Stimulated activated CD4-positive, alpha-beta T cell treated with anti-CD3 and anti-CD28 coated beads, TNF-alpha, amount 100 ng/mL, for 4 hours (primary cell): Measurements from ENCODE around the gene ELANE.
"Not testable (repeated sequence)": the region's sequence is repeated elsewhere in the genome, so short reads cannot be mapped to it uniquely, and the experiment has no call there.

Experiments used
- DNase-seq, 3 experiments: peaks; one replicate each; pipeline ENCODE4 v3.0.0-alpha.2; 2020; ENCODE audit warnings: low read depth in 3 of 3

The ELANE gene

GRCh38 chr19:842802-843179 lies 9.3 kb upstream of the ELANE start:
- not testable (repeated sequence) for DNase-seq

DNA sequence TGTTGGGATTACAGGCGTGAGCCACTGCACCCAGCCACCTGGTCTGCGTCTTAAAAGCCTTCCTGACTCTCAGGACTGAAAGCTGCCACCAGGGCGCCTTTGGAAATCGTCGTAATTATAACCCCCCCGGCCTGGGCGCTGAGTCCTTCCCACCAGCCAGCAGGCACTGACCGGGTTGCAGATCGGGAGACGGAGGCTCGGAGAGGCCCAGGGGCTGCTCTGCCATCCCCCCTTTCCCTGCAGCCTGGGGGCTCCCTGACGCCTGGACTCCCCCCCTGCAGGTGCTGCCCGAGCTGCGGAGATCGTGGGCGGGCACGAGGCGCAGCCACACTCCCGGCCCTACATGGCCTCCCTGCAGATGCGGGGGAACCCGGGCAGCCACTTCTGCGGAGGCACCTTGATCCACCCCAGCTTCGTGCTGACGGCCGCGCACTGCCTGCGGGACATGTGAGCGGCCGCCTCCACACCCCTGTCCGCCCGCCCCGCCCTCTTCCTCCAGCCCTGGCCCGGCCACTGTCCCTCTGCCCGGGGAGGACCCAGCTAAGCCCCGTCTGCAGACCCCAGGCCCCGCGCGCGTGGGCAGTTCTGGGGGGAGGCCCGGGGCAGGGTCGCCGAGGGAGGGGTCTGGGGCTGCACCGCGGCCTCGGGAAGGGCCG lies 8.8 kb upstream of the ELANE start:
- DNase-seq: no peak

DNA sequence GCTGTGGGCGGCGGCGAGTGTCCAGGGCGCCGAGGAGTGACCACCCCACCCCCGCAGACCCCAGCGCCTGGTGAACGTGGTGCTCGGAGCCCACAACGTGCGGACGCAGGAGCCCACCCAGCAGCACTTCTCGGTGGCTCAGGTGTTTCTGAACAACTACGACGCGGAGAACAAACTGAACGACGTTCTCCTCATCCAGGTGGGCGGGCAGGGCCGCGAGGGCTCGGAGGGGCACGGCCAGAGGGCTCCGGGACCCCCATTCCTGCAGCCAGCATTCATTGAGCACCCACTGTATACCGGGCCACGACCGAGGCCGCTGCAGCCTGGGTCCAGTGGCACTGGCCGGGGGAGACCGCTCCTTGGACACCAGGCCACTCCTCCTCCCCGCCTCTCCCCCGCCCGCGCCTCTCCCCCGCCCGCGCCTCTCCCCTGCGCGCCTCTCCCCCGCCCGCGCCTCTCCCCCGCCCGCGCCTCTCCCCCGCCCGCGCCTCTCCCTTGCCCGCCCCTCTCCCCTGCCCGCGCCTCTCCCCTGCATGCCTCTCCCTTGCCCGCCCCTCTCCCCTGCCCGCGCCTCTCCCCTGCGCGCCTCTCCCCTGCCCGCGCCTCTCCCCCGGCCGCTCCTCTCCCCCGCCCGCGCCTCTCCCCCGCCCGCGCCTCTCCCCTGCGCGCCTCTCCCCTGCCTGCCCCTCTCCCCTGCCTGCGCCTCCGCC lies 8.1 kb upstream of the ELANE start:
- no peak for DNase-seq

DNA sequence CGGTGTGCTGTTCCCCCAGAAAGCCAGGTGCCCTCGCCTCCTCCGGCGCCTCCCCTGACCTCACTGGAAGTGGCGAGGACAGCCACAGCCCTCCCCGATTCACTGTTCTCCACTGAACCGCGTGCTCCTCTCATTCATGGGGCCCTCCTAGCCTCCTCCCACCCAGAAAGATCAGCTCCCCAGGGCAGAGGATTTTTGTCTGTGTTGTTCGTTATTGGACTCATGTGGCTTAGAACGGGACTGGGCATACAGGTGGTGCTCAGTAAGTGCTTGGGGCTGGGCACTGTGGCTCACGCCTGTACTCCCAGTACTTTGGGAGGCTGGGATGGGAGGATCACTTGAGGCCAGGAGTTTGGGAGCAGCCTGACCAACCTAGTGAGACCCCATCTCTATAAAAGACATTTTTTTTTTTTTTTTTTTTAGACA lies 7.5 kb upstream of the ELANE start:
- DNase-seq: no peak

DNA sequence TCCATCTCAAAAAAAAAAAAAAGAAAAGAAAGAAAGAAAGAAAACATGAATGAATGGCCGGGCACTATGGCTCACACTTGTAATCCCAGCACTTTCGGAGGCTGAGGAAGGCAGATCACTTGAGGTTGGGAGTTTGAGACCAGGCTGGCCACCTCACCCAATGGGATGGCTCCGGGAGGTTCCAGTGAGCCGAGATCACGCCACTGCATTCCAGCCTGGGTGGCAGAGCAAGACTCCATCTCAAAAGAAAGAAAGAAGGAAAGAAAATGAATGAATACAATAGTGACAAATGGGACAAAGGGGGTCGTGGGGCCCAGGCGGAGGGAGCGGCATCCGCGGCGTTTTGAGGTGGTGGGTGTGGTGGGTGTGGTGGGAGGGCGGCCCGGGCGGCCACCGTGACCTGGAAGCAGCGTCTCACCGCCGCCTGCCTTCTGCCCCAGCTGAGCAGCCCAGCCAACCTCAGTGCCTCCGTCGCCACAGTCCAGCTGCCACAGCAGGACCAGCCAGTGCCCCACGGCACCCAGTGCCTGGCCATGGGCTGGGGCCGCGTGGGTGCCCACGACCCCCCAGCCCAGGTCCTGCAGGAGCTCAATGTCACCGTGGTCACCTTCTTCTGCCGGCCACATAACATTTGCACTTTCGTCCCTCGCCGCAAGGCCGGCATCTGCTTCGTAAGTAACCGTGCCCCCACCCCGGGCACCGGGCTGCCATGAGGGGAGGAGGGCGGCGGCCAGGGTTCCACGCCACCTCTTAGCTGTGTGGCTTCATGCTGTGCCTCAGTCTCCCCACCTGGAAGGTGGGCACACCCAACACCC lies 6.2 kb upstream of the ELANE start:
- no peak for DNase-seq

DNA sequence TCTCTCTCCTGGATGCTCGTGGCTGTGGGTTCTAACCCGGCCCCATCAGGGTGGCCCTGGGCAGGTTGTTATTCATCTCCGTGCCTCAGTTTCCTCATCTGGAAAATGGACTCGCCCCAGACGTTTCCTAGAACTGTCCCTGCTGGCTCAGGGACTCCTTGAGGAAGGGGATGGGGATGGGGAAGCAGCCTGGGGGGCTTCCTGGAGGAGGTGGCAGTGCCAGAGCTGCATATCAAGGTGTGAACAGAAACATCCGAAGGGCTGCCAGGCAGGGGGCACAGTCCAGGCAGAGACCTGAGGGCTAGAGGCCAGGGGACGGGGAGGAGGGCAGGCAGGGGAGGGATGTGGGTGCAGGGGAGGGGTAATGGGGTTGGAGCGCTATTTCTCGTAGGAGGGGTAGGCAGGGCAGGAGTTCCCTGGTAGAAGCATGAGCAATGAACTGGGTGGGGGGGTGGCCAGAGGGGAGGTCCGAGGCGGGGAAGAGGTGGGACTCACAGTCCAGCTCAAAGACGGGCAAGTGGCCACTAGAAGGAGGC lies 3.6 kb upstream of the ELANE start:
- no peak for DNase-seq

DNA sequence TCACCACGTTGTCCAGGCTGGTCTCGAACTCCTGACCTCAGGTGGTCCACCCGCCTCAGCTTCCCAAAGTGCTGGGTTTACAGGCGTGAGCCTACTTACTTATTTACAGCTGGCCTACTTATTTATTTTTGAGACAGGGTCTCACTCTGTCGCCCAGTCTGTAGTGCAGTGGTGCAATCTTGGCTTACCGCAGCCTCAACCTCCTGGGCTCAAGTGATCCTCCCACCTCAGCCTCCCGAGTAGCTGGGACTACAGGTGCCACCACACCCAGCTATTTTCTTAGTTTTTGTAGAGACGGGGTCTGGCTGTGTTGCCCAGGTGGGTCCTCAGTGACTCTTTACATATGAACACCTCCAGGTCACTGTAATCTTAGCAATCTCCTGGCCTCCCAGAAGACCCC lies 2.9 kb upstream of the ELANE start:
- not testable (repeated sequence) for DNase-seq

GRCh38 chr19:850221-850978 lies 1.7 kb upstream of the ELANE start:
- DNase-seq: no peak

DNA sequence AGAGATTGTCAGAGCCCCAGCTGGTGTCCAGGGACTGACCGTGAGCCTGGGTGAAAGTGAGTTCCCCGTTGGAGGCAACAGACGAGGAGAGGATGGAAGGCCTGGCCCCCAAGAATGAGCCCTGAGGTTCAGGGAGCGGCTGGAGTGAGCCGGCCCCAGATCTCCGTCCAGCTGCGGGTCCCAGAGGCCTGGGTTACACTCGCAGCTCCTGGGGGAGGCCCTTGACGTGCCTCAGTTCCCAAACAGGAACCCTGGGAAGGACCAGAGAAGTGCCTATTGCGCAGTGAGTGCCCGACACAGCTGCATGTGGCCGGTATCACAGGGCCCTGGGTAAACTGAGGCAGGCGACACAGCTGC lies 1.1 kb upstream of the ELANE start:
- no peak for DNase-seq

DNA sequence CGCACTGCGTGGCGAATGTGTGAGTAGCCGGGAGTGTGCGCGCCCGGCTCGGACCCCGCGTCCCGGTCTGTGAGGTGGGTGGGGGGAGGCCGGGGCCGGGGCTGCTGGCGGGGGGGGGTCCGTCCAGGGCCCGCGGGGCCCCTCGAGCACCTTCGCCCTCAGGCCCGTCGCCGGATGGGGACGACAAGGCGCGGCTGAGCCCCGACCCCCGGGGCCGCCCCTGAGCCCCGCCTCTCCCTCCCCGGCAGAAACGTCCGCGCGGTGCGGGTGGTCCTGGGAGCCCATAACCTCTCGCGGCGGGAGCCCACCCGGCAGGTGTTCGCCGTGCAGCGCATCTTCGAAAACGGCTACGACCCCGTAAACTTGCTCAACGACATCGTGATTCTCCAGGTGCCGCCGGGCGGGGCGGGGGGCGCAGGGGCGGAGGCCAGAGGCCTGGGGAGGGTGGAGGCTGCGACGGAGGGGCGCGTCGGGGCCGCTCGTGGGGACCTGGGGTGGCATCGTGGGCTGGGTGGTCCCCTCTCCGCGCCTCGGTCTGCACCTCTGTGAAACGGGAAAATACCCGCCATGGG lies 997 bp downstream of the ELANE start:
- no peak for DNase-seq

DNA sequence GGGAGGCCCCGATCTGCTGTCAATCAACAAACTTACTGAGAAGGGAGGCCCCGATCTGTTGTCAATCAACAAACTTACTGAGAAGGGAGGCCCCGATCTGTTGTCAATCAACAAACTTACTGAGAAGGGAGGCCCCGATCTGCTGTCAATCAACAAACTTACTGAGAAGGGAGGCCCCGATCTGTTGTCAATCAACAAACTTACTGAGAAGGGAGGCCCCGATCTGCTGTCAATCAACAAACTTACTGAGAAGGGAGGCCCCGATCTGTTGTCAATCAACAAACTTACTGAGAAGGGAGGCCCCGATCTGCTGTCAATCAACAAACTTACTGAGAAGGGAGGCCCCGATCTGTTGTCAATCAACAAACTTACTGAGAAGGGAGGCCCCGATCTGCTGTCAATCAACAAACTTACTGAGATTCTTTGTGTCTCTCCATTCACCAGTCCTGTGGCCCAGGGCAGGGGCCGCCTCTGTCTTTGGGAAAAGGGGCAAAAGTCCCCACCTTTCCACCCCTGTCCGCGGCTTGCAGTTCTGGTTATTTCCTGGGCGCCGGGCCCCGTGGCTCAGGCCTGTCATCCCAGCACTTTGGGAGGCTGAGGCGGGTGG lies 1.6 kb downstream of the ELANE start:
- DNase-seq: not testable (repeated sequence)

DNA sequence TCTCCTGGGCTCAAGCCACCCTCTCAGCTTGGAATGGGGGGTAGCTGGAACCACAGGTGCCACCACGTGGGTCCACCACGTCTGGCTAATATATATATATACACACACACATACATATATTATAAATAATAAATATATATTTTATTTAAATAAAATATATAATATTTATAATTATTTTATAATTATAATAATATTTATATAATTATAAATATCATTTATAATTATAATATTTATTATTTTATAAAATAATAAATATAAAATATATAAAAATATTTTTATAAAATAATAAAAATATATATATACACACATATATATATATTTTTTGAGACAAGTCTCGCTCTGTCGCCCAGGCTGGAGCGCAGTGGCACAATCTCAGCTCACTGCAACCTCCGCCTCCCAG lies 2.4 kb downstream of the ELANE start:
- DNase-seq: no peak

DNA sequence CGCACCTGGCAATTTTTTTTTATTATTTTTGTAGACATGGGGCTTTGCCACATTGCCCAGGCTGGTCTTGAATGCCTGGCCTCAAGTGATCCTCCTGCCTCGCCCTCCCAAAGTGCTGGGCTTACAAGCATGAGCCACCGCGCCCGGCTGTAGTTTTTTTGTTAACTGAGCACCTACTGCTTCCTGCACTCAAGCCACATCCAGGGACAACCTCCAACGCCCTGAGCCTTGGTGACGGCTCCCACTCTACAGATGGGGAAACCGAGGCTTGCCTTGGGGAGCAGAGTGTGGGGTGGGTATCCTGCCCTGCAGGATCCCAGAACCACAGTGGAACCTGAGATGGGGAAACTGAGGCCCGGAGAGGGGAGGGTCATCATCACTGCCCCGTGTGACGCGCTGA lies 3.0 kb downstream of the ELANE start:
- no peak for DNase-seq

GRCh38 chr19:855566-856120 lies 3.5 kb downstream of the ELANE start:
- no peak for DNase-seq

- DNase-seq: no peak
These were observed 6.2 kb downstream of the ELANE start for GRCh38 chr19:858284-858683.

- no peak for DNase-seq
These were observed 7.1 kb downstream of the ELANE start, which contains the start of gene CFD for GRCh38 chr19:858868-859843. Gene CFD, plus strand, starts transcription at chr19:859664. Its CDS starts 26 bp downstream, at chr19:859690.

DNA sequence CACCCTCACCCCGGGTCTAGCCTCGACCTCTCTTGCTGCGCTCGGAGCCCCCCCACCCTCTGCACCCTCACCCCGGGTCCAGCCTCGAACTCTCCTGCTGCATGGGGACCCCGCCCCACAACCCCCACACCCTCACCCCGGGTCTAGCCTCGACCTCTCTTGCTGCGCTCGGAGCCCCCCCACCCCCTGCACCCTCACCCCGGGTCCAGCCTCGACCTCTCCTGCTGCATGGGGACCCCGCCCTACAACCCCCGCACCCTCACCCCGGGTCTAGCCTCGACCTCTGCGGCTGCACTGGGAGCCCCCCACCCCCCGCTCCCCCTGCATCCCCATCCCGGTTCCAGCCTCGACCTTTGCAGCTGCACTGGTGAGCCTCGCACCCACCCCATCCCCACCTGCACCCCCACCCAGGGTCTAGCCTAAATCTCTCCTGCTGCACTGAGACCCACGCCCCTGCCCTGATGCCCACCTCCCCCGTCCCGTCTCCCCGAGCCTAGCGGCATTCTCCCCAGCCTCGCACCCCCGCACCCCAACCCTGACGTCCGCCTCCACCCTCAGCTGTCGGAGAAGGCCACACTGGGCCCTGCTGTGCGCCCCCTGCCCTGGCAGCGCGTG lies 9.1 kb downstream of the ELANE start:
- no peak for DNase-seq

GRCh38 chr19:861756-862580 lies 9.9 kb downstream of the ELANE start:
- DNase-seq: peak; percentile 41 to 57 (median 42)
